GM19240 (cell line): ENCODE results near the gene SYNPR.

ENCODE experiments used
- DNase-seq: peaks from one replicate; pipeline ENCODE4 v3.0.0; 2011; ENCODE audit warnings: low spot score; ENCODE audit not compliant: insufficient read length

Gene SYNPR

DNA sequence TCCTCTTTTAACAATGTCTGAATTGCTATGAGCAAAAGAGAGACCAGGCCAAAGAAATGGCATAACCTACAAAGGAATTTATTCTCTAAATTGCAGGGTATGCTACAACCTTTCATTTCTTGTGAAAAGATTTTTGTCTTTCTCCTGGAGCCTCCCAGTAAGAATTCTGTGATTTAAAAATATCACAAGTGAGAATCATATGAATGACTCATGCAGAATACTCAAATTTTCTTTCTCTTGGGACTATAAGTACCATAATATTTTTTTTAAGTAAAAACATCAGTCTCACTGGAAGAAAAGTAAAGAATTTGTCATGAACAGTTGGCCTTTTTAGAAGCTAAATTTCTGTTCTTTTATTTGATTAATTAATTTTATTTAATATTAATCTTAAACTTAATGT, 26.3 kb downstream of the SYNPR start:
- no peak for DNase-seq

DNA sequence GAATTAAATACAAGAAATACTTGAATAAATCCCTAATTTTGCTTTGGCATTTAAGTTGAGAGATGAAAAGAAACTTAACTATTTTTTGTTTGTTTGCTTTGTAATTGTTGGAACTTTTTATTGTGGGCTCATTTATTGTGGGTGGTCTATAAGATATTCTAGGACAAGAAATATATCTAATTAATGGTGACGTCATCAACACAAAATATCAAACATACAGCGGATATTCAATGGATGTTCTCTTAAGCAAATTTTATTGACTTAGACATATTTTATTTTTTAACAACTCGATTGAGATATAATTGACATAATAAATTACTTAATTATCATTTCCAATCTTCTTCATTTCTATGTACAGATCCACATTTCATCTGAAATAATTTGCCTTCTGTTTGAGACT, 30.0 kb downstream of the SYNPR start:
- no peak for DNase-seq

DNA sequence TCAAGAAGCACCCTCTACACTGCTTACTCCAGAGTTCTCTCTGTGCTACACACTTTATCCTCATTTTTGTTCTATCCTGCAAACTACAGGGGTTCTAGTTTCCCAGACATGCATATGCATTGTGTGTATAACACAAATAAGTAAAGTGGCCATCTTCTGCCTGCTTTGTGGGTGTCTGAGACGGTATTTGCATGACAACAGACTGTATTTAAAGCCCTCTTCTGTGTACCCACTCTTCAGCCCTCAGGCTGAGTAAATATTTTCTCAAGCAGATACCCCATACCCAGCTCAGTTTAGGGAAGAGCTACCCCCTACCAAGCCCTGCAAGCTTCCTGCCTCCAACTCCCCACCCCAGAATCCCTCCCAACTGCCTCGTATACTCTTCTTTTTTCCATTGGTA, 31.7 kb downstream of the SYNPR start:
- DNase-seq, result no peak

DNA sequence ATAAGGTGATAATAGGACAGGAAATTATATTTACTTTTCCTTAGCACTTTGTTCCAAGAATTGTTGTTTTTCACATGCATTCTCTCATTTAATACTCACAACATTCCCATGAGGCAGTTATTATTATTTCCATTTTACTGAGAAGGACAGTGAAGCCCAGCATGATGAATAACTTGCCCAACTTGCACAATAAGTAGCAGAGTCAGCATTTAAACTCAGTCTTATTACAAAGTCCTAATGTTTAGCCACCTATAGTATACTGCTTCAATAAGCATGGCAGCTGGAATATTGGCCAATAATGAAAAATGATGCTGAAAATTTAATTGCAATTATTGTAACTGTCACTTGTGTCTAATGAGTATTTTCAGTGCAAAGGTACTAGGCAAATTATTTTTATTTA, 45.7 kb downstream of the SYNPR start:
- no peak for DNase-seq

DNA sequence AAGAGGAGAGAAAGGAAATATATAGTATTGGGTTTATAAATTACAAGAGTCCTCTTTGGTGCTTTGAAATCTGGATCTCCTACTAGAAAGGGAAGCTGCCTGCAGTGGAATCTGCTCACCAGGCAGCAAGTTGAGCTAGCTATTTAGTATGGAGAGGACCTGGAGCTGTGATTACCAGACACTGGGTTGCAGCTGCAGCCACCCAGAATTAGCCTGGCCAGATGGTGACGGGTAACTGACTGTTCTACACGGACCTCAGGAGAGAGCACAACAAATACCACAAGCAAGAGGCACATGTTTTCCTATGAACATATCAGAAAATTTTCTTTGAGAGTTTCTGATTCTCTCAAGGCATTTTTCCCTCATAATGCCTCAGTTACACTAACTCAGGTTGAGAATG, 46.5 kb downstream of the SYNPR start:
- no peak for DNase-seq

DNA sequence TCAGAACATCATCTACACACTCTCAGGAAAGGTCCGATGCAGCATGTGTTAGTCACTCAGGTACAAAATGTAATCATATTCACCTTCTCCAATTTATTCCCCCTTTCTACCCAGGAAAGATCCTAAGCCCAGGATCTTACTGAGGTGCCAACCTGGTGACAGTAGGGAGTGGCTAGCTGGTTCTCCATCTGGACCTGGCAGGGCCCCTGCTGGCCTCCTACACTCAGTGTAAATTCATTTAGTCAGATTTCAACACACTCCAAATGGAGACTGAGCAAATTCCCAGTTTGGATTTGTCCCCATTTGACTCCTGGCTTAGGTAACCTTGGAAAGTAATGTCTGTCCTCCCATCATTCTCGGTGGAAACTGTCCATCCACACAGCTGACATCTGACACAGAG, 47.3 kb downstream of the SYNPR start:
- no peak for DNase-seq

DNA sequence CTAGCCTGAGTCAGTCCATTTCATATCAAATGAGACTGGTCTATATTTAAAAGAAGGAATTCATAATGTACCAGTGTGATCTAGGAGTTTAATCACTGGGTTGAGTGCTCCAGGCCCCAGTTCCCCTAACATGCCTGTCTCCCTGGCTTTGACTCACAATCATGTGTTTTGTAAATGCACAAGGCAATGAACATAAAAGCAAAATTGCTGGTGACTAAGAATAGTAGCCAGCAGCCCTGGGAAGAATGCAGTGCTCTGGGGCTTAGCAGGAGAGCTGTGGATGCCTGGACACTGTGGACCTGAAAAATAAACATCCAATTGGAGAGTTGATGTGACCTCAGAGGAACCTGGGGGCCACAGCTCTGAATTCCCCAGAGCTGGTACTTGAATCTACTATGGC, 50.3 kb downstream of the SYNPR start:
- DNase-seq, result no peak

DNA sequence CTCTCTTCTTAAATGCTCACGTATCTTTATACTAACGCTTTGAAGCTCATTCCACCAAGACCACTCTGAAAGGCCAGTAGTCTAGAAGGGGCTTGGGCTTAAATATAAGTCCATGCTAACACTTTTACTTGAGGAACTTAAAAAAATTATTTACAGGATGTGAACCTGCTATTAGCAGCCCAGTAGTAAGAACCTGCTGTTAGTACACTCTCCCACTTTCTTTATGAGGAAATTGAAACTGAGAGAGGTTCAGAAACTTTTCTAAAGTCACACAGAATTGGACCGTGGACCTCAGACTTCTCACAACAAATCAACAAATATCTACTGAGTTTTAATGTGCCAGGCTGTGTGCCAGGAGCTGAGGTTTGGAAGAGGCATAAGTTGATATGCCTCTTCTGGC, 53.4 kb downstream of the SYNPR start:
- no peak for DNase-seq

DNA sequence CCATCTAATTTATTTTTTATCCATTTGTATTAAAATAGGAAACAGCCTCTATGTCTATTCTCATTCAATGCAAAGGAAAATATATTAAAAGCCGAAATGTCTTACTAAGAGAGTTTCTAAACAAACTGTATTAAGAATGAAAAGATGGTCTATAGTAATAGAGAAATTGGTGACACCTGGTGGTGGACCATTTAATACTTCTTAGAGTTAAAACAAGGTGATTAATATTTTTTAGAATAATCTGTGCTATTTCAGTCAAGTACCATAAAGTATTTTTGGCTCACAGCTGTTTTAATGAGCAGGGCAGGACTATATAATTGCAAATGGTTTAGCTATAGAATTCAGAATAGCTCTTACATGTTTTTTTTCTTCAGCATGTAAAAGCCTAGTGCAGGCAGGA, 55.7 kb downstream of the SYNPR start:
- DNase-seq, result no peak

DNA sequence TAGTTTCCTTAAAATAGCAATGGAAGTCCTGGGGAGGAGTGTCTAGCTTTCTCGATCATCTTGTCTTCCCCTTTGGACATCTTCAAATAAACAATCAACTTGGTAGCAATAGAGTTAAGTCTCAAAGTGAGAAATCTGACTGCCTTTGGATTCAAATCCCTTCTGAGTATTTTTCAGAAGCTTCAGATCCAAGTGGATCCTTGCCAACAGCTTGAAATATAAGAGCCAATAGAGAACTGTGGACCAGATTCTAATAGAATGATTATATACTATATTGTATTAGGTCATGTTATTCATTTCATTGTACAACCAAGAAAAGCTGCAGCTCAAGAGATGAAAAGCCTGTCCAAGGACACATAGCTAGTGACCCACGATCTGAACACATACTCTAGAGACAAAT, 60.2 kb downstream of the SYNPR start:
- DNase-seq, result no peak

DNA sequence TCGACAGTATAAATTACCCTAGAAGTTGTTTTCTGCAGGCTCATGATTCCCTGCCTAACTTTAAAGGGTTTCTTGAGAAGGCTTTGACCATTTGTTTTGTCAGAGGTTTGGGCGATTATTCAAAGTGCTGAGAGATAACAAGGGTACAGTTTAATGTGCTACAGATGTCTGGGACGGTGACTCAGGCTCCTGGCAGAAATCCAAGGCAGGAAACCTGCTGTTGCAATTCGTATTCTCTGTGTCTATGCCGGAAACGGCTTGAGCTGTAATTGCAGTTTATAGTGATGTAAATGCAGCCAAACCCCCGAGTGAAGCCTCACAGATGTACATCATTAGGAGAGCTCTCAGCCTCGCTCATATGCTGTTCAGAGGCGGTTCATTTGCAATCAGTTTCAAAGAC, 65.6 kb downstream of the SYNPR start:
- no peak for DNase-seq

DNA sequence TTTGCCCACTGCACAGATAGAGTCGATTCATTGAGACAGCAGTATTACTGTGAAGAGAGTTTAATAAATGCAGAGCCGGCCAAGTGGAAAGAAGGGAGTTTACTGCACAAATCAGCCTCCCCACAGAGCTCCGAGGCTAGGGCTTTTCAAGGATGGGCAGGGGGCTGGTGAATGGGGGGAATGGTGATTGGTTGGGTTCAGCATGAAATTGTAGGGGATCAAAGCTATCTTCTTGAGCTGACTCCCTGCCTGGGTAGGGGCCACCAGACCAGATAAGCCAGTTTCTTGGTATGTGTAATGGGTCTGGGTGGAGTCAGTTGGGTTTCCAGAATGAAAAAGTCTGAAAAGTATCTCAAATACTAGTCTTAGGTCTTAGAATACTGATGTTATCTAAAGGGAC, 66.6 kb downstream of the SYNPR start:
- DNase-seq, result no peak

DNA sequence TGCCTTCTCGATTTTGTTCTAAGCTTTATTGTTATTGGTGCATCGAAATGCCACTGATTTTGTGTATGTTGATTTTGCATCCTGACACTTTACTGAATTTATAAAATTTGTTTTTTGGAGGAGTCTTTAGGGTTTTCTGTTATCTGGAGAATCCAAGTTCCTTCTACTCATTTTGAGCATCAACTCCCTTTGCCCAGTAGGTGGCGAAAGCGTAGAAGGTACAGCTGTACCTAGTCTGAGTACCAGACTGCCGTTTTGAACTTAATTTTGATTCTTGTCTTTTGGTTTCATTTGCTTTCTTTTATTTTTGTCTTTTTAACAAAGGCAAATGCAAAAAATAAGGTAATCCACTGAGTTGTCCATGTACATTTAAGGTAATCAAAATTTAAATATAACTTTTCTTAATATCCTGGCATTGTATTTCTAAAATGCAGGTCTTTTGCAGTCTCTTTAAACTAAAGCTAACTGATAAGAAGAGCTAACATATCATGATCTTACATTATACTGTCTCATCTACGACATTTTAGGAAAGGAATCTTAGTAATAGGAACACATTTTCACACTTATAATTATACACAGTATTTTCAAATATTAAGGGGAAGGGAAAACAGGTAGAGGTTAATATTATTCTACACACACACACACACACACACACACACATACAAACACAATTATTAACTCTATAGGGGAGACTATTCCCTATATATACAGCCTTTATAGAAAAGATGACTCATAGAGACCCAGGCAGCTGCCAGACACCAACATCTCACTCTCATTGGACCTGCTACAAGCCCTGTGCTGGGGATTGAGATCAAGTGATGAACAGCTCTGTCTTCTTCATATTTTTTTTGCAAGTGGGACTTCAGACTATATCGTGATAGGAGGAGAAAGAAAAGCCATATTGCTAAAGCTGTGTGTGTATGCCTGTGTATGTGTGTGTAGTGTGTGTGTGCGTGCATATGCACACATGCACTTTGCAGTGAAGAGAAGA, 71.8 kb downstream of the SYNPR start:
- DNase-seq, result peak; percentile 27

DNA sequence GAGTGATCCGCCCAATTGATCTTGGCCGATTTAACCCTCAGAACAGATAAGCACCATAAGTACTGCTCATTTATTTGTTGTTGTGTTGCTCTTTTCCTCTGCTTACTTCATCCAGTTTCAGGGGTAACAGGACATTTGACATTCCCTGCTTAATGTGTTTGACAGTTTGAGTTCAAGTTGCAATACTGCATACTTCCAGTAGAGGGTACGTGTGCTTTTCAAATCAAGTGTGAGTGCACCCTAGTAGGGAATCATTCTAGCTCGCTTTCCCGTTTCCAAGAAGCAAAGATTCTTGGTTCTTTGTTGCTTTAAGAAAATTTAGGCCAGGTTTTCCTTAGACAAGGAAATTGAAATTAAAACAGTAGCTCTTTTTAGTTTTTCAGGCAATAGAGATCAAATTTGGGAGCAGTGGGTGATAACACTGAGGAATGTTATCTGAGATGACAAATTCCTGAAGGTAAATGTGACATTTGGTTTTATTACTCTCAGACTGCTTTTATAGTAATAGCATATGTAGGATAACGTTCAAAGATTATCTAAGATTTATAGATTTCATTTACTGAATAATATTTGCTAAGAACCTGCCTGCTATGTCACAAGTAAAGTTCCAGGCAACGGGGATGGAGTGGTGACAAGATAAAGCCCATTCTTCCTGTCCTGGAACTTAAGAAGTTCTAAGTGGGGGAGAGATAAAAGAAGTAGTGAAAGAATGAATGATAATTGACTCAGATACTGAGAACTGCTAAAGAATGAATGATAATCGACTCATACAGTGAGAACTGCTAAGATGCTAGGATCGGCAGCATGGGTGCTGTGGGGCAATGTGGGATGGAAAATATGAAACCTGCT, 73.3 kb downstream of the SYNPR start:
- DNase-seq, result no peak

DNA sequence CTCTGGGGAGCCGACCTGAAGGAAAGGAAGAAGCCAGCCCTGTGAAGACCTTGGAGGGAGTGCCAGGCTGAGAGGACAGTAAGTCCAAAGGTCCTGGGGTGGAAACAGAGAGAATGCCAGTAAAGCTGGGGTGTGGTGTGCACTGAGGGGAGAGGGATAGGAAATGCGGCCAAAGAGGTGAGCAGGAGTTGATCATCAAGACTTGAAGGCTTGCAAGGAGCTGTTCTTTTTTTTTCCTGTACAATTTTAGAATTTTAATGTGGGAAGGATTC, 73.8 kb downstream of the SYNPR start:
- DNase-seq, result no peak

DNA sequence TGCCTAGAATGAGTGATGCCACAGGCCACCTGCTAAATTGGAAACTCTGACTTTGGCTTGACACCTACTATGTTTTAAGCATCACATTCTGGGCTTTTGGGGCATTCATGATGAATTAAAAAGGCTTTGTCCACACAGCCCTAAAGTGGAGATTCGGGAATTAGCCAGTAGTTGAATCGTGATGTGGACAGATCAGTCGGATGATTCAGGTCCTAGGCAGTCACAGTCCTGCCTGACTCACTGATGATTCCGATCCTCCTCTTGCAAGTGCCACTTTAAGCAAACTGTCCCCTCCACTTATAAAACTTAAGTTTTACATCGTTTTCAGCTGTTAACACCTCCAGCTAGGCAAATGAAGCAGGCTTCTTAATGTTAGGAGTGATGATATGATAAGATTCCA, 75.3 kb downstream of the SYNPR start:
- DNase-seq, result no peak

DNA sequence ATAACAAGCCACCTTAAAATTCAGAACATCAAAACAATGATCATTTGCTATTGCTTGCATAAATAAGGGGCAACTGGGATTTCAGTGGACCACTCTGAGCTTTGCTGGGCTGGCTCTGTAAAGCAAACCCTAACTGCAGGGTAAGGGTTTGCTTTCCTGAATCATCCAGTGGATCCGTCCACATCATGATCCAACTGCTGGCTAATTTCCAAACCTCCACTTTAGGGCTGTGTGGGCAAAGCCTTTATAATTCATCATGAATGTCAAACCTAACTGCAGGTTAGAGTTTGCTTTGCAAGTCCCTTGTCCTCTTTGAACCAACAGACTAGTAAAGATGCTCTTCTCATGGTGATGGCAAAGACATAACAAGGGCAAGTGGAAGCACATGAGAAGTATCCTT, 76.1 kb downstream of the SYNPR start:
- no peak for DNase-seq

DNA sequence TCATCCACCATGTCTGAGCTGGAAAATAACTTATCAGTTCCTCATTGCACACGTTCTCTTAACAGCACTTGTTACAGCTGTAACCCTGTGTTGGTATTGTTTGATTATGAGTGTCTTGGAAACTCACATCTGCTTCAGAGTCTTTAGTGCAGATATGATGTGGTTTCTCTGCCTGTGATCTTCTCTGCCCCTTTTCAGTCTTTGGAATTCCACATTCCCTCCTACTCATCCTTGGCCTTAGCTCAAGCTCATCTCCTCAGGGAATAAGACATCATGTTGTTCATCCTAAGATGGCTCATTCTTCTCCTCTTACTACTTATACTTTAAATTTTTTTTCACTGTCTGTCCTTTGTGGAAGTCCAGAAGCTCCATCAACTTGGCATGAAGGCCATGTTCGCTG, 77.7 kb downstream of the SYNPR start:
- DNase-seq, result no peak

DNA sequence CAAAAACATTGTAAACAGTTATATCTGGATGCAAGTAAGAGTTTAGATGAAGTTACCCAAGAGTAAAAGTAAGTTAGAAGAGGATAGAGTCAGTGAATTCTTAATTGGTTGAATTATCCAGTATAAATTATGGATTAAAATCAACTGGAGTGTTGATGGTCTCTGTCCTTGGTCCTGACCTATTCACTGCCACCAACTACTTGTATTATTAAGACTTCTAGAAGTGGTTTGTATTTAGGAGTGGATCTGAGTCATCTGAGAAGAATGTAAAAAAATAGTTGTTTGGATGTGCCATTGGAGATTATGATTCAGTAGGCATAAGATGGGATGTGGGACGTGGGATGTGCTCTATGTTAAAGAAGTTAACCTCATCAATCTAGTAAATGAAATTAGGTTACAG, 86.4 kb downstream of the SYNPR start:
- DNase-seq, result no peak

DNA sequence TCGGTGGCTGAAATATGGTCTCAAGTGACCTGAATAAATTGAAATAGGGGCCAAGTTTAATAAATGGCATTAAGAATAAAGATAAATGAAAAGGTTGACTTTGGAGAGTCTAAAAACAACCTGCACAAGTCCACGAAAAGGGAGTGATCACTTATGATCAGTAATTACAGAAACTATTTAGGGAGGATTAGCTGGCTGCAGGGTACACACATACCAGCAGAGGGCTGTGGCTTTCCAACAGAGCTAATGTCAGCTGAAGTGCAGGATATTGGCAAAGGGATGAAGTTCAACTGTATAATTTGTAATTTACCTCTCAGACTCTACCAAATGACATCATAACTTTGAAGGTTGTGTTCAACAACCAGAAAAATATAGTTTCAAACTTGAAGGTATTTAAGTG, 86.8 kb downstream of the SYNPR start:
- no peak for DNase-seq

DNA sequence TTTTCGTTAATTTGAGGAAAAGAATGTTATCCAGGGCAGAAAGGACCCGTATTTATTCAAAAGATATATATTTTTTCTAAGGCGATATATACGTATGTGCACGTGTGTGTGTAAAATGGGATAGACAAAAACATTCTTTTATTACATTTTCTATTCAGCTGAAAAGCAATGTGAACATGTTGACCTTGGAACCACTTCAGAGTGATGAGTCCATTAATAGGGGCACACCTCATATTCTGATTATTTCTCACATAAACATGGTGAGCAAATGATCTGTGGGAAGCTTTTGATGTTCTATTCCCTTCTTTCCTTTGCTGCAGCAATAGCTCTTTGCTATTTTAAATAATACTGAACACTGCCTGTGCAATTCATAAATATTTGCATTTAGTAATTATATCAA, 87.6 kb downstream of the SYNPR start:
- no peak for DNase-seq

DNA sequence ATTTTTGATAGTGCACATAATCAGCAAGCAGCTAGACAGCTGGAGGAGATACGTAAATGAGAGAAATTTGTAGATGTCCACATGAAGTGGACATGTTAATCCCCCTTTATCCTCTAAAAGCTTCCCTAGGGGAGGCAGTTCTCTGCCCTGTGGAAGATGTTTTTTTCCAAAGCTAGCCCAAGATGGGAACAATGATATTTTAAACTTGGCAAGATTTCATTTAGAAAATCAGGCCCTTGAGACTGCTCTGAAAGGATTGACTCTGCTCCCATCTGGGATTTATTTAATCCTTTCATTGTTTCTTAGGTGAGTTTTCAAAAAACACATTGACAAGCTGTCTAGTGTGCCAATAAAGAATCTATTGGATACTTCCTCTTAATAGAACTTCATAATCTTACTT, 92.0 kb downstream of the SYNPR start:
- DNase-seq, result no peak

DNA sequence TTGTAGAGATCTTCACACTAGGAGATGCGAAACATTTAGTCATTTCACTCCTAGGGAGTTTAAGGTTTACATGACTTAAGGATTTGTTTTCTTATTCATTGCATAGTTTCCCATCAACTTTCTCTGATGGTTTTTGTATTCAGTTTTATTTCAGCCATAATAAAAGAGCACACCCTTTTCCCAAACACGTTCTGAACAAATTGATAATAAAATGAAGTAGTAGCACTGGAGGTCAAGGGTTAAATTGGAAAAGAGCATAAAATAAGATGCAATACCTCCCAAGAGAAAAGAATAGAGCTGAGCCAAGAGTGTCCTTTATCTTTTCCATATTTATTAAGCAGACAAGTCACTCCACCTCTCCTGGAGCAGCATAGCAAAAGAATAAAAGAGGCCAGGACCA, 104.9 kb downstream of the SYNPR start:
- no peak for DNase-seq
